Astrocyte (in vitro differentiated cells and primary cell): ENCODE data around the gene FGFR3. TPM values are rescaled to one million over a fixed set of nuclear protein-coding genes. Genes with fewer than 3 reads are reported as not detected.
A peak's percentile ranks its signal among the peaks of the same experiment; 100 is the strongest.

Experiments used
- DNase-seq: peaks from one replicate; pipeline ENCODE4 v3.0.0-alpha.2; 2010; ENCODE audit warnings: low read depth
- FAIRE-seq: peaks from 2 replicates; lab custom pipeline; 2011; peaks lifted over from hg19 to GRCh38; lab: Jason Lieb, UNC
- H2AFZ ChIP-seq: 2 replicates; pipeline ENCODE4 v1.6.0; 2012; ENCODE audit warnings: low read depth, low read length, inconsistent platforms
- H3K27ac ChIP-seq: 2 replicates; pipeline ENCODE4 v1.5.1; 2011; ENCODE audit warnings: low read depth, low read length, inconsistent platforms
- H3K27me3 ChIP-seq: 2 replicates; pipeline ENCODE4 v1.6.0; 2011; ENCODE audit warnings: low read length, inconsistent platforms; ENCODE audit not compliant: insufficient read depth
- H3K36me3 ChIP-seq: 2 replicates; pipeline ENCODE4 v1.5.1; 2011; ENCODE audit warnings: low read length, inconsistent platforms; ENCODE audit not compliant: insufficient read depth
- H3K4me1 ChIP-seq: 2 replicates; pipeline ENCODE4 v1.5.1; 2011; ENCODE audit warnings: low read length, inconsistent platforms; ENCODE audit not compliant: insufficient read depth
- H3K4me2 ChIP-seq: 2 replicates; pipeline ENCODE4 v1.6.0; 2012; ENCODE audit warnings: low read length, inconsistent platforms
- H3K4me3 ChIP-seq: 2 replicates; pipeline ENCODE4 v1.5.1; 2011; ENCODE audit warnings: low read depth, mild to moderate bottlenecking, low read length, inconsistent platforms; ENCODE audit not compliant: insufficient read depth
- H3K79me2 ChIP-seq: 2 replicates; pipeline ENCODE4 v1.6.0; 2012; ENCODE audit warnings: mild to moderate bottlenecking, low read length, inconsistent platforms; ENCODE audit not compliant: insufficient read depth
- H3K9ac ChIP-seq: 2 replicates; pipeline ENCODE4 v1.6.0; 2012; ENCODE audit warnings: mild to moderate bottlenecking, low read length, inconsistent platforms
- H3K9me3 ChIP-seq: 2 replicates; pipeline ENCODE4 v1.5.1; 2012; ENCODE audit warnings: low read depth, mild to moderate bottlenecking, low read length, inconsistent platforms; ENCODE audit not compliant: insufficient read depth
- H4K20me1 ChIP-seq: 2 replicates; pipeline ENCODE4 v1.6.0; 2012; ENCODE audit warnings: low read length, inconsistent platforms; ENCODE audit not compliant: insufficient read depth
- H3K27ac Mint-ChIP-seq: one replicate; pipeline ENCODE4 v1.8.0; 2021; ENCODE audit warnings: mild to moderate bottlenecking, mixed read lengths; ENCODE audit not compliant: unreplicated experiment
- H3K27me3 Mint-ChIP-seq: one replicate; pipeline ENCODE4 v1.8.0; 2021; ENCODE audit warnings: low read depth, mixed read lengths; ENCODE audit not compliant: unreplicated experiment
- H3K36me3 Mint-ChIP-seq: one replicate; pipeline ENCODE4 v1.8.0; 2021; ENCODE audit warnings: low read depth, mixed read lengths; ENCODE audit not compliant: unreplicated experiment
- H3K4me1 Mint-ChIP-seq: one replicate; pipeline ENCODE4 v1.8.0; 2021; ENCODE audit warnings: low read depth, mixed read lengths; ENCODE audit not compliant: unreplicated experiment
- H3K4me3 Mint-ChIP-seq: one replicate; pipeline ENCODE4 v1.8.0; 2021; ENCODE audit warnings: mild to moderate bottlenecking, moderate library complexity, mixed read lengths; ENCODE audit not compliant: unreplicated experiment
- H3K9me3 Mint-ChIP-seq: one replicate; pipeline ENCODE4 v1.8.0; 2021; ENCODE audit warnings: mild to moderate bottlenecking, mixed read lengths; ENCODE audit not compliant: unreplicated experiment
- CTCF ChIP-seq: IDR thresholded peaks from 2 replicates; pipeline ENCODE4 v1.5.1; 2011; ENCODE audit warnings: low read depth, mild to moderate bottlenecking, inconsistent platforms, low read length, moderate library complexity; ENCODE audit not compliant: insufficient read depth
- EZH2 ChIP-seq: IDR thresholded peaks from 2 replicates; pipeline ENCODE4 v1.6.1; 2012; ENCODE audit warnings: mild to moderate bottlenecking, low read length, inconsistent platforms; ENCODE audit not compliant: insufficient read depth
- total RNA-seq: library from RNA; stranded (reverse); gene quantifications from 2 replicates; pipeline ENCODE4 v1.2.1, GENCODE V29; 2021

Gene FGFR3
- total RNA-seq, 1 donor from 2014 or later, result 3.9 TPM

- Mint-ChIP-seq H3K36me3 (peaks cover 4% of the 10 kb centered on the region), H3K27me3 (no peaks in the 10 kb centered on the region), H3K27ac (no peak overlapping the region), H3K4me3 (no peak overlapping the region), H3K9me3 (no peaks in the 10 kb centered on the region), H3K4me1 (no peaks in the 10 kb centered on the region)
- H3K4me1 ChIP-seq, result no peaks in the 10 kb centered on the region
- H4K20me1 ChIP-seq, result peaks cover 5% of the 10 kb centered on the region
- no peak for DNase-seq
- no peak overlapping the region for H3K4me3 ChIP-seq
- FAIRE-seq, result no peak
- H3K4me2 ChIP-seq, result no peak overlapping the region
- H3K27me3 ChIP-seq, result no peaks in the 10 kb centered on the region
- no peaks in the 10 kb centered on the region for H3K36me3 ChIP-seq
- H3K9ac ChIP-seq, result no peak overlapping the region
- H2AFZ ChIP-seq, result no peak overlapping the region
- no peaks in the 10 kb centered on the region for H3K9me3 ChIP-seq
- TF ChIP-seq CTCF (no peak), EZH2 (no peak)
- no peak overlapping the region for H3K27ac ChIP-seq
- no peaks in the 10 kb centered on the region for H3K79me2 ChIP-seq
Observed at GRCh38 chr4:1747603-1747967, 45.5 kb upstream of the FGFR3 start.

- Histone ChIP-seq H3K9ac (no peak overlapping the region), H3K9me3 (no peaks in the 10 kb centered on the region), H4K20me1 (peaks cover 5% of the 10 kb centered on the region), H3K36me3 (no peaks in the 10 kb centered on the region), H3K4me1 (no peaks in the 10 kb centered on the region), H3K4me2 (peak overlapping the region; percentile 41), H3K79me2 (no peaks in the 10 kb centered on the region), H3K27ac (no peak overlapping the region), H3K27me3 (no peaks in the 10 kb centered on the region), H2AFZ (peak overlapping the region; percentile 34), H3K4me3 (no peak overlapping the region)
- H3K27me3 Mint-ChIP-seq, result no peaks in the 10 kb centered on the region
- no peaks in the 10 kb centered on the region for H3K4me1 Mint-ChIP-seq
- no peak overlapping the region for H3K27ac Mint-ChIP-seq
- peaks cover 2% of the 10 kb centered on the region for H3K36me3 Mint-ChIP-seq
- FAIRE-seq, result no peak
- TF ChIP-seq CTCF (peak; percentile 36), EZH2 (peak; percentile 7)
- no peak for DNase-seq
- no peaks in the 10 kb centered on the region for H3K9me3 Mint-ChIP-seq
- H3K4me3 Mint-ChIP-seq, result no peak overlapping the region
Observed at GRCh38 chr4:1748465-1748995, 44.6 kb upstream of the FGFR3 start.

- no peak overlapping the region for H3K4me2 ChIP-seq
- H3K27me3 ChIP-seq, result no peaks in the 10 kb centered on the region
- no peak overlapping the region for H3K27ac ChIP-seq
- H3K9me3 Mint-ChIP-seq, result no peaks in the 10 kb centered on the region
- no peaks in the 10 kb centered on the region for H3K36me3 ChIP-seq
- no peak for DNase-seq
- no peaks in the 10 kb centered on the region for H3K9me3 ChIP-seq
- H3K4me1 ChIP-seq, result no peaks in the 10 kb centered on the region
- no peaks in the 10 kb centered on the region for H3K79me2 ChIP-seq
- no peak for TF ChIP-seq EZH2
- TF ChIP-seq CTCF, result no peak
- H3K36me3 Mint-ChIP-seq, result no peaks in the 10 kb centered on the region
- H3K4me3 ChIP-seq, result no peak overlapping the region
- FAIRE-seq, result no peak
- H3K27ac Mint-ChIP-seq, result no peak overlapping the region
- no peak overlapping the region for H3K9ac ChIP-seq
- no peak overlapping the region for H3K4me3 Mint-ChIP-seq
- no peak overlapping the region for H2AFZ ChIP-seq
- no peaks in the 10 kb centered on the region for H3K4me1 Mint-ChIP-seq
- H4K20me1 ChIP-seq, result peaks cover 5% of the 10 kb centered on the region
- H3K27me3 Mint-ChIP-seq, result no peaks in the 10 kb centered on the region
Observed at GRCh38 chr4:1749370-1749769, 43.7 kb upstream of the FGFR3 start.
